CD4-positive, alpha-beta T cell (primary cell): ENCODE data around the gene ODF4. TPM values are rescaled to one million over a fixed set of nuclear protein-coding genes. Genes with fewer than 3 reads are reported as not detected.

ENCODE experiments used
- ATAC-seq: fragments of 200-7000 bp; cut with Tn5 transposase; one replicate; pipeline ENCODE4 v1.10.0; 2022; ENCODE audit warnings: mild to moderate bottlenecking; ENCODE audit not compliant: poor library complexity
- CTCF ChIA-PET: fragments of 350-600 bp; sonication (Branson Sonifier 250); formaldehyde crosslinking; loops from one replicate; lab custom pipeline; 2021; ENCODE audit warnings: antibody characterized with exemption, inconsistent platforms; lab: Charles Lee
- POLR2A ChIA-PET: fragments of 350-600 bp; sonication (Branson Sonifier 250); formaldehyde crosslinking; loops from one replicate; lab custom pipeline; 2021; ENCODE audit warnings: antibody characterized with exemption, inconsistent platforms; lab: Charles Lee
- DNase-seq, 14 experiments: peaks; one replicate each; pipeline ENCODE4 v3.0.0-alpha.2; 2013 to 2020; ENCODE audit warnings: mixed read lengths in 2 of 14
- H3K27ac ChIP-seq, 2 donors: one replicate each; pipeline versions ENCODE4 v1.5.1 to v1.7.0; 2013; ENCODE audit warnings: low read length in 2 of 2, low read depth in 1 of 2, mild to moderate bottlenecking in 1 of 2
- H3K27me3 ChIP-seq, 2 experiments: 1 replicate in 1 of 2; 2 replicates in 1 of 2; pipeline versions ENCODE4 v1.6.1 to v1.7.0; 2013; ENCODE audit warnings: low read length in 2 of 2, control low read depth in 1 of 2, mild to moderate bottlenecking in 1 of 2, moderate library complexity in 1 of 2; ENCODE audit not compliant: insufficient read depth in 2 of 2, control insufficient read depth in 1 of 2
- H3K36me3 ChIP-seq: one replicate; pipeline ENCODE4 v1.6.1; 2013; ENCODE audit warnings: low read length, control low read depth; ENCODE audit not compliant: insufficient read depth
- H3K4me1 ChIP-seq: one replicate; pipeline ENCODE4 v1.6.1; 2013; ENCODE audit warnings: low read length, control low read depth; ENCODE audit not compliant: insufficient read depth
- H3K4me3 ChIP-seq: one replicate; pipeline ENCODE4 v1.5.1; 2013; ENCODE audit warnings: mild to moderate bottlenecking, low read length, moderate library complexity
- H3K9me3 ChIP-seq, 2 experiments: 1 replicate in 1 of 2; 2 replicates in 1 of 2; pipeline versions ENCODE4 v1.6.1 to v1.7.0; 2013; ENCODE audit warnings: low read length in 2 of 2, mild to moderate bottlenecking in 2 of 2, control low read depth in 1 of 2, moderate library complexity in 1 of 2; ENCODE audit not compliant: control insufficient read depth in 1 of 2, insufficient read depth in 1 of 2
- H3K27ac Mint-ChIP-seq: one replicate; pipeline ENCODE4 v1.8.0; 2020; ENCODE audit warnings: mixed read lengths
- H3K27me3 Mint-ChIP-seq: one replicate; pipeline ENCODE4 v1.8.0; 2021; ENCODE audit warnings: mixed read lengths
- H3K36me3 Mint-ChIP-seq: one replicate; pipeline ENCODE4 v1.8.0; 2021; ENCODE audit warnings: low read depth, mixed read lengths
- H3K4me1 Mint-ChIP-seq: one replicate; pipeline ENCODE4 v1.8.0; 2021; ENCODE audit warnings: low read depth, mixed read lengths
- H3K4me3 Mint-ChIP-seq: one replicate; pipeline ENCODE4 v1.8.0; 2020; ENCODE audit warnings: mild to moderate bottlenecking, mixed read lengths
- H3K9me3 Mint-ChIP-seq: one replicate; pipeline ENCODE4 v1.8.0; 2020; ENCODE audit warnings: mixed read lengths
- intact Hi-C, 2 experiments: fragments of 100-400 bp; cut with DNase I in 1 of 2; cut with micrococcal nuclease in 1 of 2; formaldehyde crosslinking; loops; one replicate each; pipeline versions ENCODE4 v1.15.1 to v1.9.0; 2023 to 2025; cut with DNase I, micrococcal nuclease
- total RNA-seq, 174 experiments: library from RNA in 2 of 174; stranded (reverse) in 2 of 174; gene quantifications; one replicate each; pipeline ENCODE4 v1.2.3 and lab custom pipeline; 2021 to 2026
- TF ChIP-seq, protein P1 (sequence below): fragments of 200-600 bp; IDR thresholded peaks from one replicate; pipeline ENCODE4 v1.8.0; 2022; ENCODE audit warnings: antibody characterized with exemption, mild to moderate bottlenecking

ODF4 gene
- total RNA-seq, 2 experiments from 2014 or later: not detected

DNA sequence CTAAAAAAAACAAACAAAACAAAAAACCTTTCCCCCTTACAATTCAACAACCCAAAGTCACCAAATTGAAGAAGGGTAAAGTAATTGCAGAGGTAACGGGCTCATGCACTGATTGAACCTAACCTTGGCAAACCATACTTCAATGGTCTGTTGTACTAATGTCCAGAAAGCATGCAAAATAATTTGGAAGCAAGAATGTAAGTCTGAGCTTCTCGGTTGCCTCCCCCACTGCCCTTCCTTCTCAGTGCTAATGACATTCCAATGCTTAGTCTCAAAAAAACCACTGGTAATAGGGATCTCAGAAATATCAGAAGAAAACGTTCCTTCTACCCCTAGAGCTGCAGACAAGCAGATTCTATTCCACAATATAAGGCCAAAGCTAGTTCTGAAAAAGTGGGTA is 21.1 kb downstream of the ODF4 start:
- Mint-ChIP-seq H3K27me3 (no peaks in the 10 kb centered on the region), H3K4me3 (no peak overlapping the region), H3K9me3 (no peaks in the 10 kb centered on the region), H3K27ac (no peak overlapping the region), H3K36me3 (no peaks in the 10 kb centered on the region), H3K4me1 (peaks cover 19% of the 10 kb centered on the region)
- ChIA-PET CTCF (no interaction called here), POLR2A (interaction anchor here (0.8 kb wide), 1 partner anchor 287 kb away, joined by 3 read pairs; no protein-coding TSS in a partner anchor)
- intact Hi-C loops: no loop called here
- no peaks in the 10 kb centered on the region for H3K9me3 ChIP-seq
- H3K27ac ChIP-seq: no peak overlapping the region
- no peak for ATAC-seq
- H3K4me3 ChIP-seq: no peak overlapping the region
- H3K27me3 ChIP-seq: no peaks in the 10 kb centered on the region
- TF ChIP-seq, protein P1, sequence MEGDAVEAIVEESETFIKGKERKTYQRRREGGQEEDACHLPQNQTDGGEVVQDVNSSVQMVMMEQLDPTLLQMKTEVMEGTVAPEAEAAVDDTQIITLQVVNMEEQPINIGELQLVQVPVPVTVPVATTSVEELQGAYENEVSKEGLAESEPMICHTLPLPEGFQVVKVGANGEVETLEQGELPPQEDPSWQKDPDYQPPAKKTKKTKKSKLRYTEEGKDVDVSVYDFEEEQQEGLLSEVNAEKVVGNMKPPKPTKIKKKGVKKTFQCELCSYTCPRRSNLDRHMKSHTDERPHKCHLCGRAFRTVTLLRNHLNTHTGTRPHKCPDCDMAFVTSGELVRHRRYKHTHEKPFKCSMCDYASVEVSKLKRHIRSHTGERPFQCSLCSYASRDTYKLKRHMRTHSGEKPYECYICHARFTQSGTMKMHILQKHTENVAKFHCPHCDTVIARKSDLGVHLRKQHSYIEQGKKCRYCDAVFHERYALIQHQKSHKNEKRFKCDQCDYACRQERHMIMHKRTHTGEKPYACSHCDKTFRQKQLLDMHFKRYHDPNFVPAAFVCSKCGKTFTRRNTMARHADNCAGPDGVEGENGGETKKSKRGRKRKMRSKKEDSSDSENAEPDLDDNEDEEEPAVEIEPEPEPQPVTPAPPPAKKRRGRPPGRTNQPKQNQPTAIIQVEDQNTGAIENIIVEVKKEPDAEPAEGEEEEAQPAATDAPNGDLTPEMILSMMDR: no peak
- DNase-seq: no peak
- no peaks in the 10 kb centered on the region for H3K4me1 ChIP-seq
- H3K36me3 ChIP-seq: no peaks in the 10 kb centered on the region

DNA sequence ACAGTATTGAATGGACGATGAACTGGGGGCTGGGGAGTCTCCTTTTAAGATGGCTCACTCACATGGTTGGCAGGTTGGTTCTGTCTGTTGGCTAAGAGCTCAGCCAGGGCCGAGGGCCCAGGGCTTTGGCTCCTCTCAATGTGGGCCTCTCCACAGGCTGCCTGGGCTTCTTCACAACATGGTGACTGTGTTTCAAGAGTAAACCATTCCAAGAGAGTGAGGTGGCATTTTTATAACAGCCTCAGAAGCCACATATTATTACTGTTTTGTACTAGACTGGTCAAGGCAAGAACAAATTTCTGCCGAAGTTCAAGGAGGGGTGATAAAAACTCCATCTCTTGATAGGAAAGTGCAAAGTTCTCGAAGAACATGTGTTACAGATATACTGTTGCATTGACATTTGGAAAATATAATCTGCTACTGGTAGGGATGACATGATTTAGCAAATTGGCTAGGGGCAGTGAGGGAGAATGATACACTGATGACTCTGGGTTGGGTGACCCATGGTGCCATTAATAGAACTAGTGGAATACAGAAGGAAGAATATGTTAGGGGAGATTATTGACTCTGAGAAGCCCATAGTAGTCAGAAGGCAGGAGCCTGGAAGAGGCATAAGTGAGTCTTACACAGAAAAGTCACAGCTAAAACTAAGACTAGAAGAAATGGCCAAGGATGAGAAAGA is 23.2 kb downstream of the ODF4 start:
- no peaks in the 10 kb centered on the region for H3K9me3 ChIP-seq
- no peak overlapping the region for H3K27ac ChIP-seq
- Mint-ChIP-seq H3K9me3 (no peaks in the 10 kb centered on the region), H3K4me3 (no peak overlapping the region), H3K36me3 (no peaks in the 10 kb centered on the region), H3K27ac (no peak overlapping the region), H3K4me1 (peaks cover 19% of the 10 kb centered on the region), H3K27me3 (no peaks in the 10 kb centered on the region)
- H3K4me1 ChIP-seq: no peaks in the 10 kb centered on the region
- no peak for DNase-seq
- ChIA-PET CTCF (no interaction called here), POLR2A (no interaction called here)
- no peak for ATAC-seq
- H3K27me3 ChIP-seq: no peaks in the 10 kb centered on the region
- intact Hi-C loops: no loop called here
- no peak overlapping the region for H3K4me3 ChIP-seq
- TF ChIP-seq, protein P1: no peak
- no peaks in the 10 kb centered on the region for H3K36me3 ChIP-seq

DNA sequence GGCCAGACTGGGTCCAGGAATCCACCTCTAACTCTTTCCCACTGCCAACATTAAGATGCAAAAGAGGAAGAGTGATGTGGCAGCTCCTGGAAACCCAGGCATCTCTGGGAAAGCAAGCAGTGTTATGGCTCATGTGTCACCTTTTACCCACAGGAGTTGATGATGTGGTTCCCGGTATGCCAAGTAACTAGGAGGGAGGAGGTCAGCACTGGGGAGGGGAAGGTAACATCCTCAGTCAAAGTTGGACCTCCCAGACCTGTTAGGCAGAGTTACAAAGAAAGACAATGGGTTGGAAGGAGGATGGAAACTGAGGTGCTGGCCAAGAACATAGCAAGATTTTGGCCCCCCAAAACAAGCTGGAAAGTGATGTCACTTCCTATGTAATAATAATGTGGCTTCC is 25.5 kb downstream of the ODF4 start:
- Mint-ChIP-seq H3K27me3 (no peaks in the 10 kb centered on the region), H3K36me3 (peaks cover 19% of the 10 kb centered on the region), H3K4me1 (peaks cover 11% of the 10 kb centered on the region), H3K4me3 (no peak overlapping the region), H3K9me3 (no peaks in the 10 kb centered on the region), H3K27ac (no peak overlapping the region)
- peaks cover 15% of the 10 kb centered on the region for H3K36me3 ChIP-seq
- H3K27me3 ChIP-seq: no peaks in the 10 kb centered on the region
- ChIA-PET CTCF (no interaction called here), POLR2A (interaction anchor here (0.7 kb wide), 1 partner anchor 912 kb away, joined by 3 read pairs; no protein-coding TSS in a partner anchor)
- no peaks in the 10 kb centered on the region for H3K4me1 ChIP-seq
- H3K9me3 ChIP-seq: no peaks in the 10 kb centered on the region
- ATAC-seq: no peak
- H3K4me3 ChIP-seq: no peak overlapping the region
- DNase-seq: no peak
- intact Hi-C loops: no loop called here
- TF ChIP-seq, protein P1: no peak
- H3K27ac ChIP-seq: no peak overlapping the region
